Astrocyte of the cerebellum (primary cell): ENCODE results near the gene SZT2.

Source experiments
- DNase-seq: peaks from one replicate; pipeline ENCODE4 v3.0.0-alpha.2; 2011; ENCODE audit warnings: low read depth
- H3K4me3 ChIP-seq: 2 replicates; pipeline ENCODE4 v1.5.1; 2011; ENCODE audit warnings: mild to moderate bottlenecking, low read depth, low read length, moderate library complexity
- in situ Hi-C: cut with HindIII; loops from 2 replicates; pipeline ENCODE4 v1.10.0; 2017; ENCODE audit warnings: low sequenced_read_pairs
- TF ChIP-seq, protein P1 (sequence below): IDR thresholded peaks from 2 replicates; pipeline ENCODE4 v1.5.1; 2012; ENCODE audit warnings: low read length, low read depth, moderate library complexity, mild to moderate bottlenecking; ENCODE audit errors: missing control alignments

Gene SZT2

DNA sequence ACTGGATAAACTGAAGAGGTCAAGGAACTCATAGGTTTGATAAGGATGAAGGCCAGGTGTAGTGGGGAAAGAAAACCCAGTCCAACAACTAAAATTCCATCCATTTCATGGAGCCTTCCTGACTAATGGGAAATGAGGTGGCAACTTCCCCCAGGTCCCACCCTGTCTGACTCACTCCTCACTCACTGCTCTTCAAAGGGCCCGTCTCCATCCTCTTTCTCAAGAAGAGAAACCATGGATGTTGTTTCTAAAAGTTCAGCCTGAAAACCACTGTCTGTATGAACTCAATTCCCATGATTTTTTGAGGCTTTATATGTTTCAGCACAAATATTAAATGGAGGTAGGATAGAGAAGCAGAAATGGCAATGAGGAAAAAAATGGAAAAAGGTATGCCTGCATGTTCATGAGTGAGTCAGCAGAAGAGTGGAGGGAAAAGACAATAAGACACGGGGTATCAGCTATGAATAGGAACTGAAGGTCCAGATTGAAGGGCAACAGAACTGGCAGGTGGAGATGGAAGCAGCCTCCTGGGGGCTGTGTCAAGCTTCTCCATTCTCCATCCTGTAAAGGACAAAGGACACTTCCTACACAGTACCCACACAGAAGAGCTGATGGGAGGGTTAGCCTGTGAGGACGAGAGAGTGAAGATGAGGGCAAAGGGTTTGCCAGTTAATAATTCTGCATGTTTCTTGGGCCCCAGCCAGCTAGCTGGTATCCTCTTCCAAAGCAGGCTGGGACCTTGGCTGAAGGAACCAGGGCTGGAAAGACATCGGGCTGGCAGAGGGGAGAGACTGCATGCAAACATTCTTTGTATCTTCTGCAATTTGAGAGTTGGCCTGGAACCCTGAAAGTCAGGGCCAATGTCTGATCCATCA is 16.4 kb upstream of the SZT2 start:
- no peak for DNase-seq
- in situ Hi-C loops: no loop called here
- TF ChIP-seq, protein P1, sequence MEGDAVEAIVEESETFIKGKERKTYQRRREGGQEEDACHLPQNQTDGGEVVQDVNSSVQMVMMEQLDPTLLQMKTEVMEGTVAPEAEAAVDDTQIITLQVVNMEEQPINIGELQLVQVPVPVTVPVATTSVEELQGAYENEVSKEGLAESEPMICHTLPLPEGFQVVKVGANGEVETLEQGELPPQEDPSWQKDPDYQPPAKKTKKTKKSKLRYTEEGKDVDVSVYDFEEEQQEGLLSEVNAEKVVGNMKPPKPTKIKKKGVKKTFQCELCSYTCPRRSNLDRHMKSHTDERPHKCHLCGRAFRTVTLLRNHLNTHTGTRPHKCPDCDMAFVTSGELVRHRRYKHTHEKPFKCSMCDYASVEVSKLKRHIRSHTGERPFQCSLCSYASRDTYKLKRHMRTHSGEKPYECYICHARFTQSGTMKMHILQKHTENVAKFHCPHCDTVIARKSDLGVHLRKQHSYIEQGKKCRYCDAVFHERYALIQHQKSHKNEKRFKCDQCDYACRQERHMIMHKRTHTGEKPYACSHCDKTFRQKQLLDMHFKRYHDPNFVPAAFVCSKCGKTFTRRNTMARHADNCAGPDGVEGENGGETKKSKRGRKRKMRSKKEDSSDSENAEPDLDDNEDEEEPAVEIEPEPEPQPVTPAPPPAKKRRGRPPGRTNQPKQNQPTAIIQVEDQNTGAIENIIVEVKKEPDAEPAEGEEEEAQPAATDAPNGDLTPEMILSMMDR: no peak
- no peak overlapping the region for H3K4me3 ChIP-seq

DNA sequence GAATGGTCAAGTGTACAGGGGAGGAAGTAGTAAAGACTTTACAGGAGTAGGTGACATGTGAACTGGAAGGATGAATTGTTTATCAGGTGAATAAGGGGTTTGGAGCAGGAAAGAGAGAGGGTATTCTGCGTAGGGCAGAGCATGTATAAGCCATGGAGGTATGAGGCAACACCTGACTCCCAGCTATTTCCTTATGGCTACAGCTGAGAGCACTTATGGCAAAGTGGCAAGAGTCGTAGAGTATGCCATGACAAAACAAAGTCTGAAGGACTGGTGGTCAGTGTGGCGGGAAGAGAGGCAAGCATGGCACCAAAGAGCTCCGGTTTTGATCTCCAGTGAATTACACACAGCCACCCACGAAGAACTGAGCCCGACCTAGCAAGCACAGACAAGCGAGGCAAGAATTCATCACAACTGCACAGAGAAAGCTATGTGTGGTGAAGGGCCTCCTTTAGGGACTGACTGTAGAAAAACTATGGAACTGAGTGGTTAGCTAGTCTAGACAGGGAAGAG is 12.9 kb upstream of the SZT2 start:
- in situ Hi-C loops: loop anchor here (25.0 kb wide), 1 partner anchor 139 kb away; no protein-coding TSS in a partner anchor
- no peak overlapping the region for H3K4me3 ChIP-seq
- TF ChIP-seq, protein P1: no peak
- DNase-seq: no peak

DNA sequence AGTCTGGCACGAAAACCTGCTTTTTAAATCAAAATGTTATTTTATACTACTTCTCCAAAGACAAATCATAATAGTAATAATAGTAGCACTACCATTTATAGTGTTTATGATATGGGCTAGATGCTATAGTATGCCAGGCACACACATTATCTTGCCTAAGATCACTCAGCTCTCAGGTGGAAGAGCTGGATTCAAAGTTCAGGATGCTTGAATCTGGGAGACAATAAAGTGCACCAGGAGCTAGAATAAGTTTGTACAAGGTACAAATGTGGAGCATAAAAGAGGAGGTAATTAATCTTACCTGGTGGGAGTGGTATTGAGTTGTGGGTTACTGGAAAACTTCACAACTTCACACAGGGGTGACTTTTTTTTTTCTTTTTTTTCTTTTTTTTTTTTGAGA is 11.9 kb upstream of the SZT2 start:
- no peak overlapping the region for H3K4me3 ChIP-seq
- in situ Hi-C loops: loop anchor here (25.0 kb wide), 1 partner anchor 141 kb away; no protein-coding TSS in a partner anchor
- no peak for DNase-seq
- TF ChIP-seq, protein P1: no peak

DNA sequence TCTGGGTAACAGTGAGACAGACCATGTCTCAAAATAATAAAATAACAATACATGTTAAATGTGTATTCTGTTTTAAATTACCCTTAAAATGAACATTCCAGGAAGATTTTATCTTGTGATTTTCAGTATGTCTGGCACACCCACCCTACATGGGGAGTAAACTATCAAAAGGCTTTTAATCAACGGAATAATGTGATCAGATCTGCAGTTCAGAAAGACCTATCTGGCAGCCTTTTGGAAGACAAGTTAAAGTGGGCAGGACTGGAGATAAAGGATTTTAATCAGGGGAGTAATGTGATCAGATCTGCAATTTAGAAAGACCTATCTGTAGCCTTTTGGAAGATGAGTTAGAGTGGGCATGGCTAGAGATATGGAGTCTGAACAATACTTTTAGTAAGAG is 10.2 kb upstream of the SZT2 start:
- TF ChIP-seq, protein P1: no peak
- DNase-seq: no peak

DNA sequence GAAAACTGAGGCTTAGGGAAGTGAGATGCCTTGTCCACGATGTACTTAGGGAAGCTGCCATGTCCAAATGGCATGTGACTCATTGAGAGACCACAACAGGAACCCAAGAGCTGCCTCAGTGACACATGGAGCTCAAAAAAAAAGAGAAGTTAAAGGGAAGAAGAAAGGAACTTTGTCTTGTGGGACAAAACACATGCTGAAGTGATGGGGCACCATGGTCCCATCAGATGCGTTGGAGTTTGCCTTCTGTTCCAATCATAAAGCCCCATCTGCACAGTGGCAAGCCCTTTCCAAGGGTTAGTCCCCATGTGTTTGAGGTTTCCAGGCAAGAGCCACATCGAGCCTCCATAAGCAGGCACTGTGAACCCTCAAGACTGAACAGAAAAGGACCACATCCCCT is 8.1 kb upstream of the SZT2 start:
- TF ChIP-seq, protein P1: no peak

More for the DNA sequence above, 10.2 kb upstream of the SZT2 start:
- in situ Hi-C loops: loop anchor here (25.0 kb wide), 1 partner anchor 142 kb away; no protein-coding TSS in a partner anchor
- no peak overlapping the region for H3K4me3 ChIP-seq

DNA sequence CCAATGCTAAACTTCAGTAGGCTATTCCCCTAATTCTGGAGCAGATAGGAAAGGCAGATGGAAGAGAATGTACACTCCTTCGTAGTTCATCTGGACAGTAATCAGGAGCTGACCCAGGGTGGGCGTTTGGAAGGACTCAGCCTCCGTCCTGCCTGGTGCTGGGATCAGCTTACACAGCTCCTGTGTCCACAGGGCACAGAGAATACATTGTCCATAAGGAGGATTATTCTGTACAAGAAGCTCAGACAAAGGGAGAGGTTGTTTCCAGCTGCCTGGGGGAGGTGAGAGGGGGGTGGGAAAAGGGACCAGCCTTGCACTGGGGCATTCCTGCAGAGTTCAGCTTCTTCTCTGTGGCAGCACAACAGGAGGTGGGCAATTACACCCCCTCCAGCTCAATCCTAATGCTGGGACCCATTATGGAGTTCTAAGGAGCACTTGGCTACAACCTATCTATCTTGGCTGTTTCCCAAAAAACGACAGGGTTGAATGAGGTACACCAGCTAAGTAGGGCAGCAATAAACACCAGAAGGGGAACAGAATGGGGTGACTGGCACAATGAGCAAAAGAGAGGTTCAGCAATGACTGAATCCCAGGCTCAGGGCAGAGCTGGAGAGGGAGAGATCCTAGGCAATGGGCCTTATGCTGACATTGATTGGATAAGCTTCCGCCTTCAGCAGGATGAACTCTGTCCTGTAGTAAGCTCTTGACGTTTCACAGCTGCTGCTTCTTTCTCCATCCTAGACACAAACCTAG is 7.5 kb upstream of the SZT2 start:
- H3K4me3 ChIP-seq: no peak overlapping the region
- DNase-seq: no peak
- TF ChIP-seq, protein P1: no peak
- in situ Hi-C loops: loop anchor here (25.0 kb wide), 1 partner anchor 145 kb away; no protein-coding TSS in a partner anchor

More for the DNA sequence above, 8.1 kb upstream of the SZT2 start:
- in situ Hi-C loops: loop anchor here (25.0 kb wide), 1 partner anchor 144 kb away; no protein-coding TSS in a partner anchor
- no peak for DNase-seq
- H3K4me3 ChIP-seq: no peak overlapping the region
